BE2C (cell line): ENCODE data around the gene ARV1.
"Not testable (repeated sequence)": the region's sequence is repeated elsewhere in the genome, so short reads cannot be mapped to it uniquely, and the experiment has no call there.

Experiments
- DNase-seq: peaks from one replicate; pipeline ENCODE4 v3.0.0-alpha.2; 2020
- H3K27me3 ChIP-seq: fragments of 250-450 bp; sonication (Bioruptor Pico); 2 replicates; pipeline ENCODE4 v1.5.1; 2020; ENCODE audit warnings: mild to moderate bottlenecking
- H3K36me3 ChIP-seq: fragments of 250-450 bp; sonication (Bioruptor Pico); 2 replicates; pipeline ENCODE4 v1.5.1; 2020; ENCODE audit warnings: mild to moderate bottlenecking
- H3K4me1 ChIP-seq: fragments of 250-450 bp; sonication (Bioruptor Pico); 2 replicates; pipeline ENCODE4 v1.5.1; 2020
- H3K4me3 ChIP-seq: 2 replicates; pipeline ENCODE4 v1.5.1; 2011; ENCODE audit warnings: low read depth, low read length
- H3K9me3 ChIP-seq: fragments of 250-450 bp; sonication (Bioruptor Pico); 2 replicates; pipeline ENCODE4 v1.5.1; 2020
- TF ChIP-seq, protein P1 (sequence below): IDR thresholded peaks from 2 replicates; pipeline ENCODE4 v1.5.1; 2012; ENCODE audit warnings: mild to moderate bottlenecking, low read depth, low read length

The ARV1 gene

DNA sequence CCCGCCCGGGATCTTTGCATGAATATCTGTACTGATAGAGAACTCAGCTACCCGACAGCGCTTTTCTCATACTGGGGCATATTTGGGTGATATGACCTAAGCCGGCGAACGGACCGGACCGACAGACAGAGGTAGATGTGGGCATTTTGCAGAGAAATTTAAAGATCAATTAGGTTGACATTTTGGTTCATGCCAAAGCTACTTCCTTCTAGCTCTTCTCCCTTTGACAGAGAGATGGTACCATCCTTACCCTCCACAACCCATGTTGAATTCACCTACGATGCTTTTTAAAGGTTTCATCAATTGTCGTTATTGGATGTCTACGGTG, 459 bp downstream of the ARV1 start:
- peak overlapping the region; percentile 89 for H3K4me3 ChIP-seq
- DNase-seq: no peak
- H3K27me3 ChIP-seq: no peaks in the 10 kb centered on the region
- TF ChIP-seq, protein P1, sequence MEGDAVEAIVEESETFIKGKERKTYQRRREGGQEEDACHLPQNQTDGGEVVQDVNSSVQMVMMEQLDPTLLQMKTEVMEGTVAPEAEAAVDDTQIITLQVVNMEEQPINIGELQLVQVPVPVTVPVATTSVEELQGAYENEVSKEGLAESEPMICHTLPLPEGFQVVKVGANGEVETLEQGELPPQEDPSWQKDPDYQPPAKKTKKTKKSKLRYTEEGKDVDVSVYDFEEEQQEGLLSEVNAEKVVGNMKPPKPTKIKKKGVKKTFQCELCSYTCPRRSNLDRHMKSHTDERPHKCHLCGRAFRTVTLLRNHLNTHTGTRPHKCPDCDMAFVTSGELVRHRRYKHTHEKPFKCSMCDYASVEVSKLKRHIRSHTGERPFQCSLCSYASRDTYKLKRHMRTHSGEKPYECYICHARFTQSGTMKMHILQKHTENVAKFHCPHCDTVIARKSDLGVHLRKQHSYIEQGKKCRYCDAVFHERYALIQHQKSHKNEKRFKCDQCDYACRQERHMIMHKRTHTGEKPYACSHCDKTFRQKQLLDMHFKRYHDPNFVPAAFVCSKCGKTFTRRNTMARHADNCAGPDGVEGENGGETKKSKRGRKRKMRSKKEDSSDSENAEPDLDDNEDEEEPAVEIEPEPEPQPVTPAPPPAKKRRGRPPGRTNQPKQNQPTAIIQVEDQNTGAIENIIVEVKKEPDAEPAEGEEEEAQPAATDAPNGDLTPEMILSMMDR: no peak
- H3K9me3 ChIP-seq: no peaks in the 10 kb centered on the region
- H3K36me3 ChIP-seq: no peaks in the 10 kb centered on the region
- no peaks in the 10 kb centered on the region for H3K4me1 ChIP-seq

DNA sequence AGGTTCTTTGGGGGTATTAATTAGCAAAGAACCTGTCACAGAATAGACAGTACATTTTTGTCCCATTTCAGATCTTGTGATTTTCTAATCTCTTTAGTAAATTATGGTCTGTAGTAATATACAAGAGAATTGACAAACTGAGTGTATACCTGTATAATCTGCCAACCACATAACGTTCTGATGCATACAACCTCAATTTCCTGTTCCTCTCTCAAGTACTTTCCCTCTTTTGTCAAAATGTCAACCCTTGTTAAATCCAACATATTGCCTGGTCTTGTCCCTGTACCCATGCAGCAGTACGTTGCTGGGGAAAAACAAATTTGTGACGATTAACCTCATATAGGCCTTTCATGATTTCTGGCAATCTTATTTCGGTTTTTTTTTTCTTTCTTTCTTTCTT, 1.1 kb downstream of the ARV1 start:
- TF ChIP-seq, protein P1: no peak
- no peak for DNase-seq
- no peaks in the 10 kb centered on the region for H3K4me1 ChIP-seq
- no peaks in the 10 kb centered on the region for H3K36me3 ChIP-seq
- peak overlapping the region; percentile 89 for H3K4me3 ChIP-seq
- no peaks in the 10 kb centered on the region for H3K9me3 ChIP-seq
- no peaks in the 10 kb centered on the region for H3K27me3 ChIP-seq

DNA sequence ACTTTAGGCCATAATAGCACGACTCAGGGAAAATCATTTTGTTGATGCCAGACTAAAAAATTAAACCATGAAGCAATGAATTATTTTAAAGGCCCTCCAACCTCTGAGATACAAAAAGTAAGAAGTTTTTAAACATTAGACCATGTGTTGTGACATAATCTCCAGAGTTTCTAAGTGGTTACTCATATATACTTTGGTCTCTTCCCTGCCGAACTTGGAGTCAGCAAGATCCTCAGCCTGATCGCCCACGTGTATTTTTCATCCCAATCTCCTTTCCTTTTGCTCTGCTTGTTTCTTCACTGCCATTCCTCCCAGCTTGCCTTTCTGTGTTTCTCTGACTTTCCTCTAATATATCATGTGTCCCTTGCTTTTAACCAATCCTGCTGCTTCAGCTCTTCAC, 3.8 kb downstream of the ARV1 start:
- no peak for DNase-seq
- H3K4me1 ChIP-seq: no peaks in the 10 kb centered on the region
- H3K27me3 ChIP-seq: no peaks in the 10 kb centered on the region
- no peak overlapping the region for H3K4me3 ChIP-seq
- no peaks in the 10 kb centered on the region for H3K36me3 ChIP-seq
- no peaks in the 10 kb centered on the region for H3K9me3 ChIP-seq
- TF ChIP-seq, protein P1: no peak

DNA sequence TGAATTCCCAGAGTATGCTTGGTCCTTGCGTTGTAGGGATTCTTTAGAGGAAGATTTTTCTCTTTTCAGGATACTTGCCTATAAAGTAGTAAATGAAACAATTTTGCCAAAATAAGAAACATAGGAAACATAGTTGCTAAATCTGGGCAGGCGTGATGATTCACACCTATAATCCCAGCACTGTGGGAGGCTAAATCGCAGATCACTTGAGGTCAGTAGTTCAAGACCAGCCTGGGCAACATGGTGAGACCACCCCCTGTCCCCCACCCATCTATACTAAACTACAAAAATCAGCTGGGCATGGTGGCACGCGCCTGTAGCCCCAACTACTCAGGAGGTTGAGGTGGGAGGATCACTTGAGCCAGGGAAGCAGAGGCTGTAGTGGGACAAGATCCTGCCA, 4.9 kb downstream of the ARV1 start:
- TF ChIP-seq, protein P1: no peak
- no peaks in the 10 kb centered on the region for H3K36me3 ChIP-seq
- H3K9me3 ChIP-seq: no peaks in the 10 kb centered on the region
- no peaks in the 10 kb centered on the region for H3K27me3 ChIP-seq
- DNase-seq: no peak
- H3K4me1 ChIP-seq: no peaks in the 10 kb centered on the region
- H3K4me3 ChIP-seq: no peak overlapping the region

DNA sequence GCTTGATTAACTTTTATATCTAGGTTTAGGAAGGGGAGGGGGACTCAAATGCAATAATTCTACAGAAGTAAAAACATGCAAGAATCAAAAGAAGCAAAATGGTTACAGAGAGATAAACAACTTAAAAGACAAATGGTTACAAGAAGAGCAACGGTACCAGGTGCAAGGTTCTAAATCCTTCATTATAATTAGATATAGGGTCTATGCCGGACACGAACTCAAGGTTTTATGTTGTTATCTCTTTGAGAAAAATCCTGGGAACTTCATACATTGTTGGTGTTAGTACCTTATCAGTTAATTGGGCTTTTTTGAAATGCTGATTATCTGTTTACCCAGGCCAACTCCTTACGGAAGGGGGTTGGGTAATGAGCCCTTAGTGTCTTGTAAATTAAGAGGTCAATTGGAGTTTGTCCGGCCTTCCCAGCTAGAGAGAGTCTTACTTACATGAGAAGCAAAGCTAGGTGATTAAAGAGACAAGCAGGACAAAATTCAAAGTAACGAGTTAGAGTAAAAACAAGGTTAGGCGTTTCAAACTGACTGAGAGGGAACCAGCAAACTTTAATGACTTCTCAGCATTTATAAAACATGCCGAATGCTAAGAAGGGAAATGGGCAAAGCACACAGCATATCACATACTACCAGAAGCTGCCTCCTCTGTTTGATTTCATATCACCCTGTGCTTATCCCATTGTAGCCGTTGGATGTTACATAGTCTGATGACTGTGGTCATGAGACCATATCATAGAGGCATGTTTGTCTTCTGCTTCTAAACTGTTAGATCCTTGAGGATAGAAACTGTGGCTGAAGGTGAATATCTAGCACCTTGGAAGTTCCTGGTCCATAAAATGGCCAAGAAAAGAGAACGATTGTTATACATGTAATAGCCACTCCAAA, 6.0 kb downstream of the ARV1 start:
- DNase-seq, H3K9me3 ChIP-seq, H3K4me3 ChIP-seq, H3K27me3 ChIP-seq, H3K4me1 ChIP-seq, H3K36me3 ChIP-seq: not testable (repeated sequence)

DNA sequence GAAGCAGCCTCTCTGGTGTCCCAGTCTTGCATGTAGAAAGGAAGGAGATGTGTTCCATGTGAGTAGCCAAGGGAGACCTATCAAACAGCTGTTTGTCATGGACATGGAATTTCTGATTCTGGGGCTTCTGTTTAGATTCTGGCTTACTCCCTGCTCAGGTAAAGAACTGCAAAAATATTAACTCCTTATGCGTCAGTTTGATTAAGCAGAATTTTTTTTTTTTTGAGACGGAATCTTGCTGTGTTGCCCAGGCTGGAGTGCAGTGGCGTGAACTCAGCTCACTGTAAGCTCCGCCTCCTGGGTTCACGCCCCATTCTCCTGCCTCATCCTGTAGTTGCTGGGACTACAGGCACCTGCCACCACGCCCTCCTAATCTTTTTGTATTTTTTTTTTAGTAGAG, 6.8 kb downstream of the ARV1 start:
- Histone ChIP-seq H3K9me3 (no peaks in the 10 kb centered on the region), H3K36me3 (peaks cover 9% of the 10 kb centered on the region), H3K4me3 (no peak overlapping the region), H3K4me1 (no peaks in the 10 kb centered on the region), H3K27me3 (no peaks in the 10 kb centered on the region)
- no peak for DNase-seq
- TF ChIP-seq, protein P1: no peak

DNA sequence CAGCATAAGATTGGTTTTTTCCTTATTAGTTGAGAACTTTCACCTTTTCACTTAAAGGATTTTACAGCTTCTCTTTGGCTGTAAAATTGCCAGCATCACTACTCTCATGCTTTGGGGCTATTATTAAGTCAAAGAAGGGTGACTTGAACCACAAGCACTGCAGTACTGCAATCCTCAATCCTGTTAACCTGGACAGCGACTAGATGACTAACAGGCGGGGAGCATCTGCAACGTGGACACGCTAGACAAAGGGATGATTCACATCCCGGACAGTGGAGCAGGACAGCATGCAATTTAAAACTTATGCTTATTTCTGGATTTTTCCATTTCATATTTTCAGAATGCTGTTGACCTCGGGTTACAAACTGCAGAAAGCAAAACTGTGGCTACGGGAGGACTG, 8.1 kb downstream of the ARV1 start:
- H3K4me3 ChIP-seq: no peak overlapping the region
- H3K4me1 ChIP-seq: no peaks in the 10 kb centered on the region
- H3K27me3 ChIP-seq: no peaks in the 10 kb centered on the region
- no peaks in the 10 kb centered on the region for H3K9me3 ChIP-seq
- no peak for DNase-seq
- H3K36me3 ChIP-seq: peaks cover 14% of the 10 kb centered on the region
- TF ChIP-seq, protein P1: no peak
